Keratinocyte (primary cell): ENCODE data around the gene TRAF7. TPM values are rescaled to one million over a fixed set of nuclear protein-coding genes. Genes with fewer than 3 reads are reported as not detected.

Experiments used
- DNase-seq: peaks from one replicate; pipeline ENCODE4 v3.0.0-alpha.2; 2011; ENCODE audit warnings: low read depth, missing footprints, low spot score
- FAIRE-seq: peaks from 2 replicates; lab custom pipeline; 2011; peaks lifted over from hg19 to GRCh38; lab: Jason Lieb, UNC
- H2AFZ ChIP-seq: 2 replicates; pipeline ENCODE4 v1.6.0; 2012; ENCODE audit warnings: low read length, control low read depth, inconsistent platforms; ENCODE audit not compliant: control insufficient read depth
- H3K27ac ChIP-seq: 2 replicates; pipeline ENCODE4 v1.5.1; 2011; ENCODE audit warnings: low read length; ENCODE audit not compliant: control insufficient read depth, insufficient read depth
- H3K27me3 ChIP-seq: 3 replicates; pipeline ENCODE4 v1.6.0; 2011; ENCODE audit warnings: low read length; ENCODE audit not compliant: control insufficient read depth, insufficient read depth; ENCODE audit errors: extremely low read depth
- H3K36me3 ChIP-seq, 2 experiments: 2 replicates in 1 of 2; 3 replicates in 1 of 2; pipeline ENCODE4 v1.5.1; 2011; ENCODE audit warnings: low read length in 2 of 2, mild to moderate bottlenecking in 1 of 2; ENCODE audit not compliant: control insufficient read depth in 2 of 2, insufficient read depth in 2 of 2; ENCODE audit errors: extremely low read depth in 1 of 2
- H3K4me1 ChIP-seq: 3 replicates; pipeline ENCODE4 v1.5.1; 2011; ENCODE audit warnings: low read length; ENCODE audit not compliant: control insufficient read depth, insufficient read depth; ENCODE audit errors: extremely low read depth
- H3K4me2 ChIP-seq: 3 replicates; pipeline ENCODE4 v1.6.0; 2011; ENCODE audit warnings: low read depth, low read length; ENCODE audit not compliant: control insufficient read depth, insufficient read depth; ENCODE audit errors: extremely low read depth
- H3K4me3 ChIP-seq, 3 experiments: fragments of 200-600 bp in 1 of 3; sonication (generic) in 1 of 3; 2 replicates in 2 of 3; 3 replicates in 1 of 3; pipeline ENCODE4 v1.5.1; 2011 to 2016; ENCODE audit warnings: low read length in 3 of 3, mild to moderate bottlenecking in 3 of 3, control low read depth in 2 of 3, inconsistent platforms in 1 of 3, low read depth in 1 of 3, mixed read lengths in 1 of 3, mixed run types in 1 of 3, moderate library complexity in 1 of 3; ENCODE audit not compliant: control insufficient read depth in 2 of 3, insufficient read depth in 2 of 3; ENCODE audit errors: extremely low read depth in 1 of 3
- H3K79me2 ChIP-seq: 2 replicates; pipeline ENCODE4 v1.6.0; 2012; ENCODE audit warnings: low read length; ENCODE audit not compliant: control insufficient read depth, insufficient read depth
- H3K9ac ChIP-seq: 3 replicates; pipeline ENCODE4 v1.6.0; 2011; ENCODE audit warnings: low read length; ENCODE audit not compliant: control insufficient read depth, insufficient read depth; ENCODE audit errors: extremely low read depth
- H3K9me1 ChIP-seq: 3 replicates; pipeline ENCODE4 v1.6.0; 2011; ENCODE audit warnings: low read length; ENCODE audit not compliant: control insufficient read depth, insufficient read depth; ENCODE audit errors: extremely low read depth
- H3K9me3 ChIP-seq: 2 replicates; pipeline ENCODE4 v1.5.1; 2012; ENCODE audit warnings: low read depth, low read length; ENCODE audit not compliant: control insufficient read depth
- H4K20me1 ChIP-seq: 3 replicates; pipeline ENCODE4 v1.6.0; 2011; ENCODE audit warnings: low read length; ENCODE audit not compliant: control insufficient read depth, insufficient read depth; ENCODE audit errors: extremely low read depth
- EZH2 ChIP-seq: IDR thresholded peaks from one replicate; pipeline ENCODE4 v1.6.1; 2012; ENCODE audit warnings: inconsistent platforms, mild to moderate bottlenecking, low read length, moderate library complexity
- dilution Hi-C: fragments of 300-500 bp; cut with MboI; formaldehyde crosslinking; loops from one replicate; pipeline ENCODE4 v1.7.0; 2020; ENCODE audit warnings: low sequenced_read_pairs; ENCODE audit not compliant: extremely low pct_ligation_motif_present
- polyA plus RNA-seq, 5 experiments: library from polyadenylated mRNA; depleted of rRNA in 3 of 5; stranded (reverse) in 3 of 5; stranded (forward) in 1 of 5; unstranded in 1 of 5; fragments of >200 nt; gene quantifications; 1 replicate in 1 of 5; 2 replicates in 3 of 5; 3 replicates in 1 of 5; pipeline versions ENCODE4 v1.2.1 to v1.2.3, GENCODE V29; 2011 to 2012; ENCODE audit warnings: missing spikeins in 2 of 5, low read depth in 1 of 5, low replicate concordance in 1 of 5
- TF ChIP-seq, protein P1 (sequence below), 3 experiments: IDR thresholded peaks in 1 of 3; conservative IDR thresholded peaks in 1 of 3; optimal IDR thresholded peaks in 1 of 3; 2 replicates in 2 of 3; 3 replicates in 1 of 3; pipeline versions ENCODE3 to v1.5.1; 2011; ENCODE audit warnings: low read length in 3 of 3, mild to moderate bottlenecking in 3 of 3, moderate library complexity in 2 of 3, control low read depth in 1 of 3, inconsistent platforms in 1 of 3; ENCODE audit not compliant: insufficient read depth in 2 of 3; ENCODE audit errors: extremely low read depth in 1 of 3

The TRAF7 gene
- polyA plus RNA-seq, 1 donor (not counting 4 experiments of a cell fraction or from before 2014, with no cell fraction given) = 38.4 TPM

DNA sequence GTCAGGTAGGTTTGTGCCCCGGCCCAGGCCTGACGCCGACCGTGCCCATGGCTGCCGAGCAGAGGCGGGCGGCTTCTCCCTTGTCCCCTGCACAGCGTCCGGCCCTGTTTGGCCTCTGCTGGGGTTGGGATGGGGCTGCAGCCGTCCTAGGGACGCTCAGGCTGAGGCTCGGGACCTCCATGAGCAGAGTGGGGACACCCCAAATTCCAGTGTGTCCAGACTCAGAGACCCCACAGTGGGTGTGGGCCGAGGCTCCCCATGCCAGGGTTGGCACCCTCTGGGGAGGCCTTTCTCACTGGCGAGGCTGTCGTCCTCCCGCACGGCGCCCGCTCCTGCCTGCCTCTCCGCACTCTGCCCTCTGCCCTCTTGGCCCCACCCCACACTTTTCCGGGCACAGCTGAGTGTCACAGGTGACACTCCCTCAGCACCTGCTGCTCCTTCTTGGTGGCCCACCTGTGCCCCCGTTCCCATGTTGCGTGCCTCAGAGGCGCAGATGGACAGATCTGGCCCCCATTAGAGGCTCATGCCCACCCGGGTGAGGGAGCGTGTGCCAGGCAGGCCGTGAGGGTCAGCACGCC, 16.1 kb downstream of the TRAF7 start:
- dilution Hi-C loops = no loop called here
- Histone ChIP-seq H3K36me3 (peaks cover 38% of the 10 kb centered on the region in 2 experiments), H3K9me1 (no peaks in the 10 kb centered on the region), H3K9me3 (no peaks in the 10 kb centered on the region), H3K79me2 (no peaks in the 10 kb centered on the region), H3K4me1 (no peaks in the 10 kb centered on the region), H3K27ac (no peak overlapping the region), H3K27me3 (no peaks in the 10 kb centered on the region), H3K9ac (no peak overlapping the region), H3K4me2 (no peak overlapping the region), H3K4me3 (no peak overlapping the region), H4K20me1 (no peaks in the 10 kb centered on the region), H2AFZ (no peak overlapping the region)
- no peak for DNase-seq
- FAIRE-seq = no peak
- no peak for TF ChIP-seq EZH2
- TF ChIP-seq, protein P1, sequence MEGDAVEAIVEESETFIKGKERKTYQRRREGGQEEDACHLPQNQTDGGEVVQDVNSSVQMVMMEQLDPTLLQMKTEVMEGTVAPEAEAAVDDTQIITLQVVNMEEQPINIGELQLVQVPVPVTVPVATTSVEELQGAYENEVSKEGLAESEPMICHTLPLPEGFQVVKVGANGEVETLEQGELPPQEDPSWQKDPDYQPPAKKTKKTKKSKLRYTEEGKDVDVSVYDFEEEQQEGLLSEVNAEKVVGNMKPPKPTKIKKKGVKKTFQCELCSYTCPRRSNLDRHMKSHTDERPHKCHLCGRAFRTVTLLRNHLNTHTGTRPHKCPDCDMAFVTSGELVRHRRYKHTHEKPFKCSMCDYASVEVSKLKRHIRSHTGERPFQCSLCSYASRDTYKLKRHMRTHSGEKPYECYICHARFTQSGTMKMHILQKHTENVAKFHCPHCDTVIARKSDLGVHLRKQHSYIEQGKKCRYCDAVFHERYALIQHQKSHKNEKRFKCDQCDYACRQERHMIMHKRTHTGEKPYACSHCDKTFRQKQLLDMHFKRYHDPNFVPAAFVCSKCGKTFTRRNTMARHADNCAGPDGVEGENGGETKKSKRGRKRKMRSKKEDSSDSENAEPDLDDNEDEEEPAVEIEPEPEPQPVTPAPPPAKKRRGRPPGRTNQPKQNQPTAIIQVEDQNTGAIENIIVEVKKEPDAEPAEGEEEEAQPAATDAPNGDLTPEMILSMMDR (optimal IDR thresholded peaks at IDR 0.05 in 1 of 3, IDR thresholded peaks at IDR 0.05 in 1 of 3, conservative IDR thresholded peaks at IDR 0.05 in 1 of 3; ENCODE audit: extremely low read depth in 1 of 3, insufficient read depth in 2 of 3, low read length in 3 of 3) = no peak

DNA sequence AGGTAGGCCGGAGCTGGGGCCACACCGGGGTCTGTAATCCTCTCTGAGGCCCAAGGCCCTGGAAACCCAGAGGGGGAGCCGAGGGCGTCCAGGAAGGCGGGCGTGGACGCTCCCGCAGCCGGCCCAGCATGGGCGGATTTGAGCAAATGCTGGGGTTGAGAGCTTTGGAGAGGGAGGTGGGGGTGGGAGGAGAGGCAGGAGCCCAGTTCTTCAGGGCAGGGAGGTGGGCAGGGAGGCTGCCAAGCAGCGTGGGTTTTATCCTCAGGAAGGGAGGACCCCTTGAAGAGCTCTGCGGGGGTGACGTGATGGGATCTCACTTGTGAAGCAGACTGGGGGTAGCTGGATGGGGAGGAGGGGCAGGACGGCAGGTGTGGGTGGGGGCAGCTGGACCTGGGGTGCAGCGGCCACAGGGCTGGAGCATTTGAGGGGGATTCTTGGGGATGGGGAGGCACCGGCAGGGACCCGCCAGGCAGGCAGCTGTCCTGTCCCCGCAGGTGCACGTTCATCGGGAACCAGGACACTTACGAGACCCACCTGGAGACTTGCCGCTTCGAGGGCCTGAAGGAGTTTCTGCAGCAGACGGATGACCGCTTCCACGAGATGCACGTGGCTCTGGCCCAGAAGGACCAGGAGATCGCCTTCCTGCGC, 17.2 kb downstream of the TRAF7 start:
- Histone ChIP-seq H3K36me3 (peaks cover 35 to 41% of the 10 kb centered on the region in 2 experiments), H3K9me3 (no peaks in the 10 kb centered on the region), H3K4me1 (no peaks in the 10 kb centered on the region), H4K20me1 (no peaks in the 10 kb centered on the region), H3K9ac (no peak overlapping the region), H3K4me2 (no peak overlapping the region), H3K27me3 (no peaks in the 10 kb centered on the region), H3K79me2 (no peaks in the 10 kb centered on the region), H2AFZ (no peak overlapping the region), H3K27ac (no peak overlapping the region), H3K4me3 (no peak overlapping the region), H3K9me1 (no peaks in the 10 kb centered on the region)
- no peak for FAIRE-seq
- dilution Hi-C loops = no loop called here
- TF ChIP-seq EZH2 = no peak
- TF ChIP-seq, protein P1 (optimal IDR thresholded peaks at IDR 0.05 in 1 of 3, IDR thresholded peaks at IDR 0.05 in 1 of 3, conservative IDR thresholded peaks at IDR 0.05 in 1 of 3; ENCODE audit: extremely low read depth in 1 of 3, insufficient read depth in 2 of 3, low read length in 3 of 3) = no peak
- DNase-seq = no peak
